Cardiac septum (tissue), 1 donor: ENCODE data around the gene TAOK3. TPM values are rescaled to one million over a fixed set of nuclear protein-coding genes. Genes with fewer than 3 reads are reported as not detected.
"Not testable (repeated sequence)": the region's sequence is repeated elsewhere in the genome, so short reads cannot be mapped to it uniquely, and the experiment has no call there.

Source experiments
- DNase-seq: peaks from one replicate; pipeline ENCODE4 v3.0.0-alpha.2; 2020; ENCODE audit warnings: low spot score
- intact Hi-C: fragments of 100-400 bp; cut with DNase I; formaldehyde crosslinking; loops from one replicate; pipeline ENCODE4 v1.14.0; 2022
- total RNA-seq: library from RNA; stranded (reverse); fragmentation: NEBNext Ultra II Directional; extraction: Animal tissue kit (Norgen Biotek cat#: 25700); gene quantifications from one replicate; pipeline ENCODE4 v1.2.1, GENCODE V29; 2021
- donor health status: DM: no; HTN: no; CAD: no.

The TAOK3 gene
- total RNA-seq, 1 donor from 2014 or later: 21.7 TPM

DNA sequence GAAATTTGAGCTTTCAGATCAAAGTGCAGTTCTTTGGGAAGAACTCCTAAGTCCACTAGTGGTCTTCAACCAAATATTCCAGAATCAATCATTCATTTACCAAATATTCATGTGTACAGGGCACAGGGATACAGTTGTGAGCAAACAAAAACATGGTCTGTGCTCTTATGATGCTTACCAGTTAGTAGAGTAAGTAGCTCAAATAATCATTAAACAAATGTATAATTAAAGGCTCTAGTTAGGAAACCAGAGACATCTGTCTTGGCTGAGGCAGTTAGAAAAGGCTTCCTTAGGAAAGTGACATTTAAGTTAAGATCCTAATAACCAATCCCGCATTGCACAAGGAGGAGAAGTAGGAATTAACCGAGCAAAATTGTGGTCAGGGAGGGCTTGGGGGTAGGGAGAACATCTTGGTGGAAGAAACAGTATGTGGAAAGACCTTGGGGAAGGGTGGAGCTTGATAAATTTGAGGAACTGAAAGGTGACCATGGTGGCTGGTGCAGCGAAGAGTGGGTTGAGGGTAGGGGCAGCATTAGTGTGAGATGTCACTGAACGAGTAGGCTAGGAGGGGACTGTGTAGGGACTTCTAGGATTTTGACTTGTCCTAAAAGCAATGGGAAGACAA is 196.8 kb downstream of the TAOK3 start:
- intact Hi-C loops: no loop called here
- DNase-seq: no peak

DNA sequence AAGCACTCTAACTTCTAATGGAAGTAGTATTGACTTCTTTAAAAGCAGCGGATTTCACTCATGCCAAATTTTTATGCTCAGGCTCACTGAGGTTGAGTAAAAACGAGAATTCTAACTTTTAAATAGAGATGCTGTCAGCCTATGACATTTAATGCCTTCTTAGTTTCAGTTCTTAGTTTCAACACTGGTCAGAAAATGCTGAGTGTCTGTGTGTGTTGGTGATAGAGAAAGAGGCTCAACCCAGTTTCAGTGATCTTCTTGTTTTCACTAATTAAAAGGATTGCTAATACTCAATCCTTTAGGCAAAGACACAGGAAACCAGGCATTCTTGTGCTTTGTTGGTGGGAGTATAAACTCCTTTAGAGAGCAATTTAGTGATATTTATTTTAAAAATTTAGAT is 205.8 kb downstream of the TAOK3 start:
- intact Hi-C loops: no loop called here
- no peak for DNase-seq

DNA sequence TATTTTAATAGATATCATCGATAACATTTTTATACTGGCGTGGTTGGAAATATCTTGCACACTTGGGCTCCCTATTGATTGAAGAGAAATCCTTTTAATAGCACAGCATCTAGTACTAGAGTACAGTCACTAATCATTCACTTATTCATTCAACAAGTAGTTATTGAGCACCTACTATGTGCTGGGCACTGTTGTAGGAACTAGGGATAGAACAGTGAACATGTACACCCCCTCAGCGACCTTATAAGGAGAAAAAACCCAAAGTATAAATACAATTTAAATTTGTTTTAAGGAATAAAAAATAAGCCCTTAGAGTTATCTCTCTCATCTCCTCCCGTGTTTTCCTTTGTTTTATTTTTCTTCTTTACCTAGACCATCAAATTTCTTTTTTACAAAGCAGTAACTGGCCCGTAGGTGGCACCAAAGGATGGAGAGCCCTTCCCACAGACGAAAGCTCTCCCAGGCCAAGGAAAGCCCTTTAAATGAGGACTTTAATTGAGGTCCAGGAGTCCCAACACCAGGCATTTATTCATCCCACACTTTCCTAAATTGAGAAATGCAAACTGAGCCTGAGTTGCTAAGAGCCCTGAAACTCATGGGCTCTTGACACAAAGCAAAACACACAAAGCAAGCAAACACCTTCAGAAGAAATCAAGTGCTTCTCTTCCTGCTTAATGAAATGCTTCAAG is 207.8 kb downstream of the TAOK3 start:
- DNase-seq: no peak
- intact Hi-C loops: no loop called here

DNA sequence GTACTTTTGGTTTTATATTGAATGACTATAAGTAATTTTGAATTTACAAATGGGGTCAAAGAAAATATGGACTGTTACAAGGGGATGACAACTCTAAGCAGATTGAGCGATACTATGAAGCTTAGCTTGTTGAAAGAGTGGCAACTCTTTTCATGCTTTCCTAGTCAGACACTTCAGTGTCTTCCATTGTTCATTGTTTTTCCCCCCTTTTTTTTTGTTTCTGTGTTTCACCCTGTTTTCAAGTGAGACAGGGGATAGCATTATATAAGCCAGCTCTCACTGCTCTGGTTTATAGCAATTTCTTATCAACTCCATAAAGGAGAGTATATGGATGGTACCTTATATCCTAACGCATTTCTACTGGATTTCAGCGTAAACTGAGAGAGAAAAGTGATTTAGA is 212.2 kb downstream of the TAOK3 start:
- no peak for DNase-seq
- intact Hi-C loops: no loop called here

DNA sequence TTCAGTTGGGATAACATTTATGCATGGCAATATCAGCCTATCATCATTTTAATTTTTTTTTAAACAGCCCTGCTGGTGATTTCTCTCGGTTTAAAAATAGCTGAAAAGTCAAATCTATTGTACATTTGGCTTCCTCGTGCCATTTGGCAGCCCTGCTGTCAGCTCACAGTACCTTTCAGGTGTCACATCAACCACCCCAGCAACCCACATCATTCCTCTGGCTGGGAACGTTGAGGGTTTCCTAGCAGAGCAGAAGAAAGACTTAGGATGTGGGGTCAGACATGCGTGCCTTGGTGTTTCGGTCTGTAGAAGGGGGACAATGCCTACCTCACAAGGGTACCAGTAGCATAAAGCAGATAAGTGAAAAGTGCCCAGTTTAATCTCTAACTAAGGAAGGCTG is 221.0 kb downstream of the TAOK3 start:
- intact Hi-C loops: no loop called here

DNA sequence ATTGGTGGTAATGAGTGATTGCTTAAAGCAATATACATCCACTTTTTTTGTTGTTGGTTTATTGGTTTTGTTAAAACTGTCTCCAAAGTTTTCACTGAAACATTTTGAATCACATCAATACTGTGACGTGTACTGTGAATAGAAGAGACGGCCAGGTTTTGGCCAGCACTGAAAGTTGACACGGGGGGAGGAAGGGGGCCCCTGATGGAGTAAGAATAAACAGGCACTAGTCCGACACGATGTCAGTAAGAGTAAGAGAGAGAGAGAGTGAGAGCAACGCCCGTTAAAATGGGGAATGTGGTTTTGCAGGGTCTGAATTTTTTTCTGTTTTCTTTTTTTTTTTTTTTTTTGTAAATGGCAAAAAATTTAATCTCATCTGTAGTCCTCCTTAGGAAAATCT is 222.1 kb downstream of the TAOK3 start:
- DNase-seq: no peak
- intact Hi-C loops: no loop called here

More for the DNA sequence above, 221.0 kb downstream of the TAOK3 start:
- DNase-seq: no peak

DNA sequence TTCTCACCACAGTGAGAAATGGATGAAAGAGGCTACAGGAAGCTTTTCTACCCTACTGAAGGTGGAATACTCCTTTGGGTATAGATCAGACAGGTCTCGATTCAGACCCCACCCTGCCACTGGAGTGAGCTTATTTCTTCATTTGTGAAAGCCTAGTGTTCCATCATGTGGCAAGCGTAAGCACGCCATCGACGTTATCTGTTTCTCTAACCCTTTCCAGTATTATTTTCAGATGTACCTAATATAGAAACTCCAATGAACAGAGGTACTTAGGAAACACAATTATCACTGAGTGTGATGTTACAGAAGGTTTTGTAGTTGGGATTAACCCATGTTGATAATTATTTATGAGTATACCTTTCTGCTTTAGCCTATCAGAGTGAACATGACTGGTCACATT is 224.4 kb downstream of the TAOK3 start:
- DNase-seq: no peak
- intact Hi-C loops: no loop called here

DNA sequence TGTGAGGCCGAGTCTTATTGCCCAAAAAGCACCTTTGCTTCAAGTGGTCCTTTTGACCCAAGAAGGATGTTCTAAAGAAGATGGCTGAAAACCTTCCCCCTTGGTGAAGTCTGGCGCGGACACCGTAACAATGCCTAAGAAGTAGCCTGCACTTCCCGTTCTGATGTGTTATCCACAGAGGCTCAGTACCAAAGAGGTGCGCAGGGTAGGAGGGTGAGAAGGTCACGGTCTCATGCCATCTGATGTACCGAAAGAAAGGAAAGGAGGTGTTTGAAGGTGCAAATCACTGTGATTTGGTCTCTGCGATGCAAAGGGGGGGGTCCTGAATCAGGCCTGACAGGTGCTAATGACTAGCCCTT is 226.9 kb downstream of the TAOK3 start:
- no peak for DNase-seq
- intact Hi-C loops: no loop called here

DNA sequence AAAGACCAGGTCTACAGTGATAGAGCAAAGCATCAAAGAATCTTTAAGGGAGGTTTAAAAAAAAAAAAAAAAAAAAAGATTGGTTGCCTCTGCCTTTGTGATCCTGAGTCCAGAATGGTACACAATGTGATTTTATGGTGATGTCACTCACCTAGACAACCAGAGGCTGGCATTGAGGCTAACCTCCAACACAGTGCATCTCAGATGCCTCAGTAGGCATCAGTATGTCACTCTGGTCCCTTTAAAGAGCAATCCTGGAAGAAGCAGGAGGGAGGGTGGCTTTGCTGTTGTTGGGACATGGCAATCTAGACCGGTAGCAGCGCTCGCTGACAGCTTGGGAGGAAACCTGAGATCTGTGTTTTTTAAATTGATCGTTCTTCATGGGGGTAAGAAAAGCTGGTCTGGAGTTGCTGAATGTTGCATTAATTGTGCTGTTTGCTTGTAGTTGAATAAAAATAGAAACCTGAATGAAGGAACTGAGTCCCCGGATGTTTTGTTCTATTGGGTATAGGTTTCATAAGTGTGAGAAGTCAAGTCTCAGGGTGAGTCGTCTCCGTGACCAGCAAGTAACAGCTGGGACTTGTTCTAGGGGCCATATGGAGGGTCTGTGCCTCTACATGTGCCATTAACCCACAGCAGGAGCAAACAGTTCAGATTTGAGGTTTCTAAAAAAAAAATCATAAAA is 227.5 kb downstream of the TAOK3 start:
- intact Hi-C loops: no loop called here
- no peak for DNase-seq

DNA sequence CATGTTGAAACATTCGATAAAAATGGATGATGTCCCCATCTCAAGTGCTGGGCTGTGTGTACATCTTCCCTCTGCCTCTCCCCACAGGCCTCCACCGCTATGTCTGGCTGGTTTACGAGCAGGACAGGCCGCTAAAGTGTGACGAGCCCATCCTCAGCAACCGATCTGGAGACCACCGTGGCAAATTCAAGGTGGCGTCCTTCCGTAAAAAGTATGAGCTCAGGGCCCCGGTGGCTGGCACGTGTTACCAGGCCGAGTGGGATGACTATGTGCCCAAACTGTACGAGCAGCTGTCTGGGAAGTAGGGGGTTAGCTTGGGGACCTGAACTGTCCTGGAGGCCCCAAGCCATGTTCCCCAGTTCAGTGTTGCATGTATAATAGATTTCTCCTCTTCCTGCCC is 228.2 kb downstream of the TAOK3 start:
- DNase-seq: no peak
- intact Hi-C loops: no loop called here

DNA sequence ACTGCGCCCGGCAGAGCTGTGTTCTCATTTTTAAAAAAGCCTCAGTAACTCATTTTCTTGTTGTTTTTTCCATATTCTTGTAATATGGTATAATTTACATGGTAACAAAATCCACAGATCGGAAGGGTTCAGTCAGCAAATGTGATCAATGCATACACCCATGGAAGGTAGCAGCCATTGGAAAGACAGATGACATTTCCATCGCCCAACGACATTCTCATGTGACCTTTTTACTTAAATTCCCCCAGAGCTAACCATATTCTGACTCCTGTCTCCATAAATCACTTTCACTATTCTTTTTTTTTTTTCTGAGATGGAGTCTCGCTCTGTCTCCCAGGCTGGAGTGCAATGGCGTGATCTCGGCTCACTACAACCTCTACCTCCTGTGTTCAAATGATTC is 231.9 kb downstream of the TAOK3 start:
- no peak for DNase-seq
- intact Hi-C loops: no loop called here

DNA sequence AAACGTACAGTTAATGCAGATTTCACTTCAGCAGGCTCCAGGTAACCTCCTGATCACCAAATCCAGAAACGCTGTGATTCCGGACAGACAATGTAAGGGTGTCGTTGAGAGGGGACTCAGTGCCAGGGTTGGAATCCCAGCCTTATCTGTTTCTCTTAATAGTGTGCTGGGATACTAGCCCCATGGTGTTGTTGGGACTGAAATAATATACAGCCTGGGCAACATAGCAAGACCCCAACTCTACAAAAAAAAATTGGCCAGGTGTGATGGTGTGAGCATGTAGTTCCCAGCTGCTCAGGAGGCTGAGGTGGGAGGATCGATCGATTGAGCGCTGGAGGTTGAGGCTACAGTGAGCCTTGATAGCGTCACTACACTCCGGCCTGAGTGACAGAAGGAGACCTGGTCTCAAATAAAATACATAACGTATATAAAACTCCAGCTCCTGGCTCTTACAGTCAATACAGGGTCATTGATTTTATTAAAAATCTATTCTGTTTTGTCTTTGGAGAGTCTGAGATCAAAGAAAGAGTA is 235.5 kb downstream of the TAOK3 start:
- no peak for DNase-seq

DNA sequence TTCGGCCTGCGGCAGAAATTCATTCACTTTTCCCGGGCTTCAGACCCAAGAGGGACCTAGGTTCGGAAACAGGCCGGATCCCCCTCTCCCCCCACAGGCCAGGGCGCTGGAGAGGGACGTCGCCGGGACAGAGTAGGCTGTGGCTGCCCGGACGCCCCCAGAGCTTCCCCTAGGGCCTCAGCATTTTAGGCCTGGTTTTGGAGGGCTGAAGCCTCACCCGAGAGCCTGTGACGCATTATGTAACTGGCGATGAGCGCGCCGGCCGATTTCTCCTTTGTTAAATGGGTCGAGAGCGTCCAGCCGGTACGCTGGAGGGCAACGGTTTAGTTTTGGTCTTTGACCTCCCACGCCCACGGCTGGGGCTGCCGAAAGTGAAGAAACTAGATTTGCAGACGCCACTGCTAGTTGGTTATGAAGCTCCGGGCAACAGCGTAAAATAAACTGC is 236.1 kb downstream of the TAOK3 start:
- intact Hi-C loops: loop anchor here (2.0 to 5.0 kb wide), 2 partner anchors 76 to 241 kb away; partner anchors contain the start of genes SUDS3 and WSB2
- no peak for DNase-seq

More for the DNA sequence above, 235.5 kb downstream of the TAOK3 start:
- intact Hi-C loops: loop anchor here (2.0 to 5.0 kb wide), 2 partner anchors 76 to 240 kb away; partner anchors contain the start of genes SUDS3 and WSB2

DNA sequence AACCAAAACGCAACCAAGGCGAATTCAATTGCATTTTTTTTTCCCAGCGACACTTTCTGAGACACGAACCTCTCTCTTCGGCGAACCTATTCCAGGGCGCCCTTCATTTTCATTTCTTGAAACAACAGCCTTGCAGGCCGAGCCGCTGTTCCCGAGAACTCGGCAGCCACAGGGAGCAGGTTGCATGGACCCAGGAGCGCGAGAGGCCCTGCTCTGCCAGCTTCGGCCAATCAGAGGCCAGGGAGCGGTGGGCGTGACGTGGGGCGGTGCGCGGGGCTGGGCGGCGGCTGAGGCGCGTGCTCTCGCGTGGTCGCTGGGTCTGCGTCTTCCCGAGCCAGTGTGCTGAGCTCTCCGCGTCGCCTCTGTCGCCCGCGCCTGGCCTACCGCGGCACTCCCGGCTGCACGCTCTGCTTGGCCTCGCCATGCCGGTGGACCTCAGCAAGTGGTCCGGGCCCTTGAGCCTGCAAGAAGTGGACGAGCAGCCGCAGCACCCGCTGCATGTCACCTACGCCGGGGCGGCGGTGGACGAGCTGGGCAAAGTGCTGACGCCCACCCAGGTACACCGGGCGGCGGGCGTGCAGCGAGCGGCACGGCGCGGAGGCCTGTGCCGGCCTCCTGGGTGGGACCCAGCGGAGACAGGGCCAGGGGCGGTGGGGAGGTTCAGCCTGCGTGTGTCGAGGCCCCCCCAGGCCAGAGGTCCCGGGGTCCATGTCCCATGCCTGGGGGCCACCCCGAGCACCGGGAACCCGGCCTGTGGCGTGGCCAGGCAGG is 236.7 kb downstream of the TAOK3 start, which contains the start of gene PEBP1:
PEBP1 (plus strand) TSS at position 337 of the 771 bp plus-strand sequence; CDS start at position 423, 86 bp downstream.
- intact Hi-C loops: loop anchor here (2.0 to 5.0 kb wide), 2 partner anchors 75 to 241 kb away; partner anchors contain the start of genes SUDS3 and WSB2

DNA sequence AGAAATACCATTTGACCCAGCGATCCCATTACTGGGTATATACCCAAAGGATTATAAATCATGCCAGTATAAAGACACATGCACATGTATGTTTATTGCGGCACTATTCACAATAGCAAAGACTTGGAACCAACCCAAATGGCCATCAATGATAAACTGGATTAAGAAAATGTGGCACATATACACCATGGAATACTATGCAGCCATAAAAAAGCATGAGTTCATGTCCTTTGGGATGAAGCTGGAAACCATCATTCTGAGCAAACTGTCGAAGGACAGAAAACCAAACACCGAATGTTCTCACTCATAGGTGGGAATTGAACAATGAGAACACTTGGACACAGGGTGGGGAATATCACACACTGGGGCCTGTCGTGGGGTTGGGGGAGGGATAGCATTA is 243.3 kb downstream of the TAOK3 start:
- DNase-seq, intact Hi-C loops: not testable (repeated sequence)

More for the DNA sequence above, 236.7 kb downstream of the TAOK3 start, which contains the start of gene PEBP1:
- peak; percentile 97 for DNase-seq

DNA sequence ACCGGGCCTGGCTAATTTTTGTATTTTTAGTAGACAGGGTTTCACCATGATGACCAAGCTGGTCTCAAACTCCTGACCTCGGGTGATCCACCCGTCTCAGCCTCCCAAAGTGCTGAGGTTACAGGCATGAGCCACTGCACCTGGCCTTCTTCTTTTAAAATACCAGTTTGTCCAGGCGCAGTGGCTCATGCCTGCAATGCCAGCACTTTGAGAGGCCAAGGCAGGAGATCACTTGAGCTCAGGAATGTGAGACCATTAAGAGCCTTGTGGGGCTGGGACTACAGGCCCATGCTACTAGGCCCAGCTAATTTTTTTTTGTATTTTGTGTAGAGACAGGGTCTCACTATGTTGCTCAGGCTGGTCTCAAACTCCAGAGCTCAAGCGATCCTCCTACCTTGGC is 244.8 kb downstream of the TAOK3 start:
- no peak for DNase-seq
- intact Hi-C loops: no loop called here

DNA sequence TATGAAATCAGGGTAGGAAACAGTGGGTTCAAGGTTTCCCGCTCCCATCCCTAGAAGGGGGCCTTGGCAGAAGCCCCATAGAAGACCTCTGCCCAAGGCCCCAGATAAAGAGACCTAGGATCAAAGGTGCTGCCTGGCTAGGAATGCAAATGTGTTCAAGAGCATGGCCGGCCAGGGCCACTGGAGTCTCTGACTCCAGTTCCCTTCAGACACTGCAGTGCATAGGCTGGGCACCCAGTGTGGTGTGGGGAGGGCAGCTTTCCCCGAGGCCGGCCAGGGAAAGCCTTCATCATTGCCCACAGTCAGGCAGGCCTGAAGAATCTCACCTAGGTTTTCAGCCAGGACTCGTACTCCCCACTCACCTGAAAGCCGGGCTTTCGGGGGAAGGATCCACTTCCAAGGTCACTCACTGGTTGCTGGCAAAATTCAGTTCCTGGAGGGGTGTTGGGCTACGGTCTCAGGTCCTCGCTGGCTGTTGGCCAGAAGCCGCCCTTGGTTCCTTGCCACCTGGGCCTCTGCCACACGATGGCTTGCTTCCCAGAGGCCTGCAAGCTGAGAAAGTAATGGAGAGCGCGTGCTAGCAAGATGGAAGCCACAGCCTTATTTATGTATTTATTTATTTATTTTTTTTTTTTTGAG is 246.5 kb downstream of the TAOK3 start:
- DNase-seq: no peak
- intact Hi-C loops: no loop called here

DNA sequence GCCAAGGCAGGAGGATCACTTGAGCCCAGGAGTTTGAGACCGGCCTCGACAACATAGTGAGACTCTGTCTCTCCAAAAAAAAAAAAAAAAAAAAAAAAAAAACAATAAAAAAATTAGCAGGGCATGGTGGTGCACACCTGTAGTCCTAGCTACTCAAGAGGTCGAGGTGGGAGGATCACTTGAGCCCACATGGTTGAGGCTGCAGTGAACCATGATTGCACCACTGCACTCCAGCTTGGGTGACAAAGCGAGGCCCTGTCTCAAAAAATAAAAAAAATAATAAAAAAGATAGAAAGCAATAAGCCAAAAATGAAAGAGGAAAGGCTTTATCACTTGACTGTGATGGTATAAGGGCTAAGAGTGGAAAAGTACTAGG is 247.0 kb downstream of the TAOK3 start:
- DNase-seq: no peak
- intact Hi-C loops: no loop called here

DNA sequence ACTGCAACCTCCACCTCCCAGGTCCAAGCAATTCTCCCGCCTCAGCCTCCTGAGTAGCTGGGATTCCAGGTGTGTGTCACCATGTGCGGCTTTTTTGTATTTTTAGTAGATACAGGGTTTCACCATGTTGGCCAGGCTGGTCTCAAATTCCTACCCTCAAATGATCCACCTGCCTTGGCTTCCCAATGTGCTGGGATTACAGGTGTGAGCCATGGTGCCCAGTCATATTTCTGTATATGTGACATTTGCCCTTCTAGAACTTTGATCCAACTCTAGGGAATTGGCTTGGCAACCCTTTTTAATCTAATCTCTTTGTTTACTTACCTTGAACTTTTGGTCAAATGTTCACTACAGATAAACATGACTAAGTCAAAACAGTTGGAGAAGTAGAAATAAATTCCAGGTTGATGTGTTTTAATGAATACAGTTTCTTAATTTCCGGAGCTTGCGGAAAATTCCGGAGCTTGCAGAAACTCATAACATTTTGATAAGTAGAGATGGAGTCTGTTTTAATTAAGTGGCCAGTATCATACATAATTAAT is 248.3 kb downstream of the TAOK3 start:
- intact Hi-C loops: no loop called here
- DNase-seq: no peak
